Measurements from ENCODE around the gene NPW.

Gene NPW

GRCh38 chr16:1984347-1985225, 35.0 kb upstream of the NPW start:
- peak in 4 of 56 donors; percentile 34 to 54 (median 40) for DNase-seq

DNA sequence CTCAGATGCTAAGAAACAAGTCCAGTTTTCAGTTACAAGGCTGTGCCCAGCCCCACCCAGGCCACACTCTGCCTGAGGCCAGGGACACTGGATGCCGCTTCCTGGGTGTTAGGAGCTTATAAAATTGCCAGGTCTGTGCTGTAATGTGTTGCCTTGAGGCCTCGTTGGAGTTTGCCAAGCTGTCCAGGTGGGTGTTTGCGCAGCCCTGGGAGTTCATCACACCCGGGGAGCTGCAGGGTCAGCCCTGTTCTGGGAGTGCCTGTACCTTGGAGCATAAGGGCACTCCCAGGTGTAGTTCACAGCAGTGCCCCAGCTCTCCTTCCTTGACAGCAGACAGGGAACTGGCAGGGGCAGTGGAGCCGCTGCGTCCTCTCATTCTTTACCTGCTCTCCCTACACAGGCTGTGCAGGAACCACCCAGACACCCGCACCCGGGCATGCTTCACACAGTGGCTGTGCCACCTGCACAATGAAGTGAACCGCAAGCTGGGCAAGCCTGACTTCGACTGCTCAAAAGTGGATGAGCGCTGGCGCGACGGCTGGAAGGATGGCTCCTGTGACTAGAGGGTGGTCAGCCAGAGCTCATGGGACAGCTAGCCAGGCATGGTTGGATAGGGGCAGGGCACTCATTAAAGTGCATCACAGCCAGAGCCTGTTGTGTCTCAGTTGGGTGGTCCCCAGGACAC, 34.0 kb upstream of the NPW start:
- DNase-seq = no peak

- no peak for DNase-seq
Observed at GRCh38 chr16:1987198-1987597, 32.4 kb upstream of the NPW start.

DNA sequence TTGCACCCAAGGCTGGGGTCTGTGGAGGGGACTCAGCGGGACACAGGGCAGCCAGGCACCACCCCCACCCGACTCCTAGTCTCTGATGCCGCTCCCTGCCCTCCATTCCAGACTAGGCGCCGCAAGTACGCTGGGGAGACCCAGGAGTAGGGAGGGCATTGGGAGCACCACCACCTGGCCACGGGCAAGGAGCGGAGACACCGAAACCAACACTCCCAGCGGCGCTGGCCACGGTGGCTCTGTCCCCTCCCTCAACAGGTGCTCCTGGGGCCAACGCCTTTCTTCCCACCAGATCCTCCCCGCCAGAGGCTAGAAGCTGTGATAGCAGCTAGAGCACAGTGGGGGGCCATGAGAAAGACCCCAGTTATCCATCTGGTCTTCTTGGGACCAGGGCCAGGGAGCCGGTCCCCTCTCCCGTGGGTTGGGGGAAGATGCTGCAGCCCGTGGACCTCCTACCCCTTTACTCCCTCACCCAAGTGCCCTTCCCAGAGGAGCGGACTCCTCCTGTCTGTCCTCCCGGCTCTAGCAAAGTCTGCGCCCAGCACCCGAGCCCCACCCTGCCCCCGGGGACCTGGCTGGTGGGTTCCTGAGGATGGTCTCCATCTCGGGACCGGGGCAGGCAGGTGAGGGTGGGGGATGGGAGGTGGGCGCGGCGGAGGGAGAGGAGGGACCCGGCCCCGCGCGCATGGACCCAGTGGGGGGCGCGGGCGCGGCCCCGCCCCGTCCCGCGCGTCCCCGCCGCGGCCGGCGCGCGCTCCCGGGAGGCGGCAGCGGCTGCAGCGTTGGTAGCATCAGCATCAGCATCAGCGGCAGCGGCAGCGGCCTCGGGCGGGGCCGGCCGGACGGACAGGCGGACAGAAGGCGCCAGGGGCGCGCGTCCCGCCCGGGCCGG, 30.1 kb upstream of the NPW start, which contains the start of gene SYNGR3:
Gene SYNGR3, plus strand, starts transcription at position 762 of the 892 bp plus-strand sequence. CDS start 133 bp downstream, outside the sequence.
- DNase-seq = peak in 1 of 56 donors; percentile 12

- no peak for DNase-seq
Observed at GRCh38 chr16:1990101-1990350, 29.6 kb upstream of the NPW start.

GRCh38 chr16:1990351-1991134, 29.0 kb upstream of the NPW start:
- no peak for DNase-seq

DNA sequence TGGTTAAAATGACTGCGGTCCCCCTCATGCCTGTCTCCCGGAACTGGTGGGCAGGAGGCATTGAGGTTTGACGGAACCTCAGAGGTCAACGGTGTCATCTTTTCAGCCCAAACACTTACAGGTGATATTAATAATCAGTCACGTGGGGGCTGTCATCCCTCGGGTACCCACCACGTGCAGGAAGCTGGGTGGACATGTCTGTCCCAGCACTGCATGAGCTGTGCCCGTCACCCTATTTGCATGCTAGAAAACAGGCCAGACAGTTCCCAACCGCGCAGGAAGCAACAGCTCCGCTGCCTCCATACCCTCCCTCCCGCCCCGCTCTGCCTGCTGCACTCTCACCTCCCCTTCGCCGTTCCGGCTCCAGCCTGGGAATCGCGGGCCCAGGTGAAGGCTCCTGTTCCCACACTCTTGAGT, 28.4 kb upstream of the NPW start:
- DNase-seq = peak in 1 of 56 donors; percentile 14

DNA sequence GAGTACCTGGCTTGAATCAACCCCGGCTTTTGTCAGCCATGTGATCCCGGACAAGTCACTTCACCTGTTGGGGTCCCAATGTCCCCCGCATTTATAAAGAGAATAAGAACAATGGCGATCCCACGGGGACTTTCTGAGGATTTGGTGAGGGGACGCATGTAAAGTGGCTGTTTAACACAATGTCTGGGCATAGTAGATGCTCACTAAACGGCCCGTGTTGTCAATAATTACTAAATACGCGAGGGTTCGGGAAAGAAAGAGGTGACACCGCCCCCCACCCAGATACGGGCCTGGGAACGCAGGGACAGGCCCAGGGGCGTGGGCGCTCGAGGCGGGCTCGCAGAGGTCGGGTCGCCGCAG, 28.0 kb upstream of the NPW start:
- no peak for DNase-seq

- DNase-seq = peak in 55 of 56 donors; percentile 33 to 94 (median 82)
Observed at GRCh38 chr16:1991948-1992703, 27.5 kb upstream of the NPW start.

DNA sequence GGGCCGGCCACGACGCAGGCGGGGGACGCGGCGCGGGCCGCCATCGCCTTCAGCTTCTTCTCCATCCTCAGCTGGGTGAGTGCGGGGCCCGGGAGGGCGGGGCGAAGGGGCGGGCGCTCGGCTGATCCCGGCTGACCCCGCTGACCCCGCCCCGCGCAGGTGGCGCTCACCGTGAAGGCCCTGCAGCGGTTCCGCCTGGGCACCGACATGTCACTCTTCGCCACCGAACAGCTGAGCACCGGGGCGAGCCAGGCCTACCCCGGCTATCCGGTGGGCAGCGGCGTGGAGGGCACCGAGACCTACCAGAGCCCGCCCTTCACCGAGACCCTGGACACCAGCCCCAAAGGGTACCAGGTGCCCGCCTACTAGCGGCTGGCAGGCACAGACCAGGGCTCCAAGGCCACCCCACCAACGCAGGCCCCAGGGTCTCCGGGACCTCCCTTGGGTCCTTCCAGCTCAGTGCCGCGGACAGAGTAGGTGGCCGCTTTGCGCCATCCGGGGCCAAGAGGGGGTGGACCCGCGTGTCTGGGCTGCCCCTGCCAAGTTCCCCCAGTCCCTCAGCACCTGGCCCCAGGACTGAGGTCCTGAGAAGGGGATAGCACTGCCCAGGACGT, 26.8 kb upstream of the NPW start:
- DNase-seq = no peak

GRCh38 chr16:1993731-1994131, 25.9 kb upstream of the NPW start:
- DNase-seq = no peak

DNA sequence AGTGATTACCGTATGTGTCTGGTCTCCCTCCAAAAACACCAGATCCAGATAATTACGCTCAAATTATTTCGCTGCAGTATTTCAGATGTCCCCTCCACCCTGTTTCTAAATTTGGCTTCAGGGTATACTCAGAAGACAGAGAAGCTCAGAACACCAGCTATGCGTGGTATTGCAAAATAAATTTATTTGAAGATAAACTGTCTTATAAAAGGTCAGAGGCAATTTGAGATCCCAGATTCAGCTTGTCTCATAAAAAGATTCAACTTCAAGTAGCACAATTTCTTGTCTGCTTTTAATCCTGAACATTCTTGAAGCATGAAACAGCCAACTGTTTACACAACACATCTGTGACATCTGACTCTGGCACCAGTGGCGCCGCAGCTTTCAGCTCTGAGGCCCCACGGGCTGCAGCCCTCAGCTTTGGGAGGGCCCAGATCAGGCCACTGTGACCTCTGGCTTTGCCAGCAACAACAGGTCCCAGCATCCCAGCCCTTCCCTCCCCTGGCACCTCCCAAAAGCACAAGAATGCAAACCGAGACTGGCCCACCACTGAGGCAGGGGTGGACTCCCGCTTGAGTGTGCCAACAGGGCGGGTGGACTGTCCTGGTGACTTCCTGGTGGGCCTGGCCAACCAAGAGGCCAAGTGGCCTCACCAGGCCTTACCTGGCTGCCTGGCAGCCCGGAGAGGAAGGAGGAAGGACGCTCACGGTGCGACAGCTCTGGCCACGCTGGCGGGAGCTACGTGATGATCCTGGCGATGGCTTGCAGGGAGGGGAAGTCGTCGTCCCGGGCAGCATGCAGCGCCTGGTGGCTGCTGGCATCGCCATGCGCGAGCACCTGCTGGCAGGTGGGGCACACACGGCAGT, 21.9 kb upstream of the NPW start:
- no peak for DNase-seq

- no peak for DNase-seq
Observed at GRCh38 chr16:1998360-1998835, 21.2 kb upstream of the NPW start.

GRCh38 chr16:1998852-1999801, 20.5 kb upstream of the NPW start:
- no peak for DNase-seq

DNA sequence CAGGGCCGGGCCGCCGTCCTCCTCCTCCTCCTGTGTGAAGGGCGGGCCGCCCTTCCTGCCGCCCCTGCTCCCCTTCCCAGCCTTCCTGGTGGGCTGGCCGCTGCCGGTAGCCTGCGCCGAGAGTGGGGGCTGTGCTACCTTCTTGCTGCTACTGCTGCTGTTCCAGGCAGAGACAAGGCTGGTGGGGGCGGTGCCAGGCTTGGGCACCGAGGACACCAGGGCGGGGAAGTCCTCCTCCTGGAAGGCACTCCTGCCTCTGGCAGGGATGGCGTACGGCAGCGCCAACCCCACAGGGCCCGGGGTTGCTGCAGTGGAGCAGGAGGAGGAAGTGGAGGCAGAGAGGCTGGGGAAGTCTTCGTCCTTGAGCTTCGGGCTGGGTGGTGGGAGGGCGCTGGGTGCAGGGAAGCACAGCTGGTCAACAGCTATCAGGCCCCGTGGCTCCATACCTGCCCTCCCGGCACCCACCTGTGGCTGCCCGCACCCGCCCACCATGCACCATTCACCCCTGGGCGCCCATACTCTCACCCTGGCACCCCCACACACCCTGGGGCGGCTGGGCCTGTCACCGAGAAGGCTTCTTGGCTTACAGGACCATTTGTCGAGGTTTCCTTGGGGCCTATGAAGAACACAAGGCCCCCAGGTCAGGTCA, 19.6 kb upstream of the NPW start:
- DNase-seq = no peak

DNA sequence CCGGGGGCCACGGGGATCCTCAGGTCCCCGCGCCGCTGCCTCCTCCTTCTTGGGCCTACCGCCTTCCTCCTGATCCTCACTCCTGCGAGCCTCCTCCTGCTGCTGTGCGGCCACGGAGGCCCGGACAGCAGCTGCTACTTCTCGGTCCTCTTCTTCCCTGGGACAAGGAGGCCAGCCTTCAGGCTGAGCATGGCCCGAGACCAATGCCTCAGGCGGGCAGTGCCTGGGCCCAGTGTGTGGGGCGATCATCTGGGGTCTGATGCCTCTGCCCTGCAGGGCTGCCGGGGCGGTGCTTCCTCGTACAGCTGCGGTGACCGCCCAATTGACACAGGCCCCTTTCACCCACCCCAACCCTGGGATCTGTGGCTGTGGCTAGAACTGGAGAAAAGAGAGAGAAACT, 18.6 kb upstream of the NPW start:
- DNase-seq = no peak

Data from amygdala (tissue), 56 donors.